ENCODE measurements around the gene CMIP. TPM values are rescaled to one million over a fixed set of nuclear protein-coding genes. Genes with fewer than 3 reads are reported as not detected.
"Not testable (repeated sequence)": the region's sequence is repeated elsewhere in the genome, so short reads cannot be mapped to it uniquely, and the experiment has no call there.

The CMIP gene
- polyA plus RNA-seq, 3 donors = 37.2 to 42.7 (median 38.1) TPM

- DNase-seq (ENCODE audit: low read depth in 3 of 3, low spot score in 2 of 3) = no peak
Measured at GRCh38 chr16:81419806-81420205, 24.8 kb upstream of the CMIP start.

DNA sequence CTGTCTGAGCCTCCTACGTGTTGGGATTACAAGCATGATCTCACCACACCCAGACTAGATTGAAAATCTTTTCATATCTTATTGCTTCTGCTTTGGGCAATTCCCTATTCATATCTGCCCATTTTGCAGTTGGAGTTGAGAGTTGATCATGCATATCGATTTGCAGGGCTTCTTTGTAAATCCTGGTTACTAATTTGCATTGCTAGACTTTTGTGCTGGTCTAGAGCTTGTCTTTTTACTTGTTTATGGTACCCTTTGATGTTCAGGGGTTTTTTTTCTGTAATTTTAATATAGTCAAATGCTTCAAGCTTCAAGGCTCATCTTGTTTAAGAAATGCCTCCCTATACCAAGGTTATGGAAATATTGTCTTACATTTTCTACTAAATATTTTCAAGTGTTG, 23.5 kb upstream of the CMIP start:
- no peak for DNase-seq (ENCODE audit: low read depth in 3 of 3, low spot score in 2 of 3)

- no peak for DNase-seq (ENCODE audit: low read depth in 3 of 3, low spot score in 2 of 3)
Measured at GRCh38 chr16:81421536-81421935, 23.1 kb upstream of the CMIP start.

GRCh38 chr16:81422153-81422552, 22.5 kb upstream of the CMIP start:
- not testable (repeated sequence) for DNase-seq (ENCODE audit: low read depth in 3 of 3, low spot score in 2 of 3)

- no peak for DNase-seq (ENCODE audit: low read depth in 3 of 3, low spot score in 2 of 3)
Measured at GRCh38 chr16:81424771-81425170, 19.8 kb upstream of the CMIP start.

GRCh38 chr16:81427219-81427618, 17.4 kb upstream of the CMIP start:
- DNase-seq (ENCODE audit: low read depth in 3 of 3, low spot score in 2 of 3) = no peak

- DNase-seq (ENCODE audit: low read depth in 3 of 3, low spot score in 2 of 3) = no peak
Measured at GRCh38 chr16:81429045-81429521, 15.5 kb upstream of the CMIP start.

GRCh38 chr16:81431554-81432353, 12.9 kb upstream of the CMIP start:
- no peak for DNase-seq (ENCODE audit: low read depth in 3 of 3, low spot score in 2 of 3)

DNA sequence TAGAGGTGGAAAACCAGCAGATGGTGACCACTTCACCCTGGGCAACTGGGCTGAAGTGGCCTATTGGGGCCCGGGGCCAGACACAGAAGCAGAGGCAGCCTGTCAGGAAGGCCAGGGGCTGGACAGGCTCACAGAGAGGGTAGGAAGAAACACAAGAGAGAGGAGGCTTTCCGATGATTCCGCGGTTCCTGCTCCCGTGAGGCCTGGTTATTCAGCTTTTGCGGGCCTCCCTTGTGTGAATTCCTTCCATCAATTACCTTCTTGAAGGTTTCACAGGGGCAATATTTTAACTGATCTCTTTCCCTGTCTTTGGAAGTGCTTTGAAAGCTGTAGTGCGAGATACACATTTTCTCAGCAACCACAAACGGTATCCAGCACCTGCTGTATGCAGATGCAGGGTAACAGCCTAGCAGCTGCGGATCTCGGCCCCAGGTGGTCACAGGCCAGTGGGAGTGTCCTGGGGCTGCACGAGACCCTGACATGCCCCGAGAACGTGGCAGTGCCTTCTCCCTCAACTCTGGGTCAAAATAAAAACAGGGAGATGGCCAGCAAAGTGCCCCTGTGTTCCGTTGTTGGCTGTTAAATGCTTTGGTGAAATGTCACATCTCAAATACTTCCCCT, 11.6 kb upstream of the CMIP start:
- no peak for DNase-seq (ENCODE audit: low read depth in 3 of 3, low spot score in 2 of 3)

DNA sequence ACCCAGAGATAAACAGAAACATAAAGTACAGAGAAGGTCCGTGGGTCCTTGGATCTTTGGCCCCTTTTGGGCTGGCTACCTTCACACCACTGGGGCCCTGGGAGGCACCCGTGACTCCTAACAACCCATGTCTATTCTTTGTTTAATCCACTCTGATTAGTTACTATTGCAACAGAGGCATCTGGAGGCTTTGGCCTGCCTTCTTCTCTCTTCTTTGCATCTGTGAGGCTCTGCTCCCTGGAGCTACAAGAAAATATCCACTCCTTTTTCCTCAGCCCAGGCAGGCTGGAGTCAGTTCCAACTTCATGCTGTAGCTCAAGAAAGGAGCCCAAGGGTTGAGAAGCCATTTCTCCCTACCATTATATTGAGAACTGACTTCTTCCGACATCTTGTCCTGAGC, 9.5 kb upstream of the CMIP start:
- no peak for DNase-seq (ENCODE audit: low read depth in 3 of 3, low spot score in 2 of 3)

DNA sequence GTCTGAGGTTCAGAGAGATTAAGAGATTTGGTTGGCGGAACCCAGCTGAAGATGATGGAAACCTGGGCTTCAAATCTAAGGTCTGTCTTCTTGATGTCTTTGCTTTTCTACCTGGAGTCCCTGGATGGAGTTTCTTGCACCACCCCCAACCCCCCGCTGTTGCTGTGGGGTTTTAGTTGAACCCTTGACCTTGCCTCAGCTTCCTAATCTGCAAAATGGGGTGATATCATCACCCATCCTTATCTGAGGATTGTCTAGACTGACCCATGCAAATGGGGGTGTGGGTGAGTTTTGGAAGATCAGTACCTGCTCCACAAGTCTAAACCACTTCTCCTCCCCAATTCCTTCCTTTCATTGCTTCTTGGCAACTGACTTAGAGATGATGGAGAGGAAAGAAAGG, 9.0 kb upstream of the CMIP start:
- DNase-seq (ENCODE audit: low read depth in 3 of 3, low spot score in 2 of 3) = no peak

- DNase-seq (ENCODE audit: low read depth in 3 of 3, low spot score in 2 of 3) = no peak
Measured at GRCh38 chr16:81436386-81436785, 8.2 kb upstream of the CMIP start.

GRCh38 chr16:81437865-81438264, 6.7 kb upstream of the CMIP start:
- no peak for DNase-seq (ENCODE audit: low read depth in 3 of 3, low spot score in 2 of 3)

GRCh38 chr16:81440888-81441761, 3.5 kb upstream of the CMIP start:
- no peak for DNase-seq (ENCODE audit: low read depth in 3 of 3, low spot score in 2 of 3)

DNA sequence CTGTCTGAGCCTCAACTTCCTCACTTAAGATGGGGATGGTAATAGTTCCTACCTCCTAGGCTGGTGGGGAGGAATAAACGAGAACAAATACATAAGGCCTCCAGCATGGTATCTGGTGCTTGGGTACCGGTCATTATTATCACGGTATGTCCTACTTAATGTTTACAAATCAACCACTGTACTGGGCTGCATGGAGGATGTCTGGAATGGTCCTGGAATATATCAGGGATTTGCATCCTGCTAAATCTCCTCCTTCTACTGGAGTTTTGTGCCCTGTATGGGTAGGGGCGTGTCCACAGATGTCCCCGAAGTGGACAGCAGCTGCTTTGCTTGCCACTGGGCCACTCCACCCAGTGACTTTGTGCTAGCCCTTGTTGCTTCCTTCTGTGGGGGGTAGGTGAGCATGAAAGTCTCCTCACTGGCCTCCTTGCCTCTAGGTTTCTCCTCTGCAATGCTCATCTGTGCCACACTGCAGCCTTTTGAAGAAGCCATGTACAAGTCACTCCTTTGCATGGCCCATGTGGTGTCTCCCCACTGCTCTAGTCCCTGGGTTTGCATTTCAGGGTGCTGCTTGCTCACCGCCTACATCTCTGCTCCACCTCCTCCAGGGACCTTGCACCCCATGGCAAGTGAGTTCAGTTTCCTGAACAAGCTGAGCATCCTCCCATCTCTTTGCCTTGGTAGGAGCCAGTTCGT, 2.2 kb upstream of the CMIP start:
- DNase-seq (ENCODE audit: low read depth in 3 of 3, low spot score in 2 of 3) = no peak

GRCh38 chr16:81442916-81443687, 1.5 kb upstream of the CMIP start:
- DNase-seq (ENCODE audit: low read depth in 3 of 3, low spot score in 2 of 3) = no peak

- DNase-seq (ENCODE audit: low read depth in 3 of 3, low spot score in 2 of 3) = no peak
Measured at GRCh38 chr16:81443688-81444447, 740 bp upstream of the CMIP start.

- no peak for DNase-seq (ENCODE audit: low read depth in 3 of 3, low spot score in 2 of 3)
Measured at GRCh38 chr16:81445143-81445961, 744 bp downstream of the CMIP start.

Data from right renal cortex interstitium (tissue), 3 donors.